Neural crest cell (in vitro differentiated cells): ENCODE data around the gene PIEZO2. TPM values are rescaled to one million over a fixed set of nuclear protein-coding genes. Genes with fewer than 3 reads are reported as not detected.
"Not testable (repeated sequence)": the region's sequence is repeated elsewhere in the genome, so short reads cannot be mapped to it uniquely, and the experiment has no call there.

Experiments
- DNase-seq: peaks from one replicate; pipeline ENCODE4 v3.0.0; 2021; ENCODE audit warnings: low read depth, mixed read lengths, low spot score
- H3K27ac Mint-ChIP-seq: one replicate; pipeline ENCODE4 v1.8.0; 2021; ENCODE audit warnings: mild to moderate bottlenecking, mixed read lengths; ENCODE audit not compliant: unreplicated experiment
- H3K27me3 Mint-ChIP-seq: 2 replicates; pipeline ENCODE4 v1.8.0; 2021; ENCODE audit warnings: low read depth, mild to moderate bottlenecking, mixed read lengths
- H3K36me3 Mint-ChIP-seq: 2 replicates; pipeline ENCODE4 v1.8.0; 2021; ENCODE audit warnings: low read depth, mild to moderate bottlenecking, mixed read lengths
- H3K4me1 Mint-ChIP-seq: 2 replicates; pipeline ENCODE4 v1.8.0; 2021; ENCODE audit warnings: mixed read lengths
- H3K4me3 Mint-ChIP-seq: one replicate; pipeline ENCODE4 v1.8.0; 2021; ENCODE audit warnings: mild to moderate bottlenecking, mixed read lengths
- H3K9me3 Mint-ChIP-seq: 2 replicates; pipeline ENCODE4 v1.8.0; 2021; ENCODE audit warnings: mixed read lengths
- total RNA-seq: library from RNA; stranded (reverse); gene quantifications from 2 replicates; pipeline ENCODE4 v1.2.1, GENCODE V29; 2021
- TF ChIP-seq, protein P1 (sequence below): fragments of 200-600 bp; sonication (generic); conservative IDR thresholded peaks from 2 replicates; pipeline ENCODE4 v1.5.0; 2021; ENCODE audit warnings: antibody characterized with exemption, mild to moderate bottlenecking

The PIEZO2 gene
- total RNA-seq, 1 donor from 2014 or later: 15.5 TPM

DNA sequence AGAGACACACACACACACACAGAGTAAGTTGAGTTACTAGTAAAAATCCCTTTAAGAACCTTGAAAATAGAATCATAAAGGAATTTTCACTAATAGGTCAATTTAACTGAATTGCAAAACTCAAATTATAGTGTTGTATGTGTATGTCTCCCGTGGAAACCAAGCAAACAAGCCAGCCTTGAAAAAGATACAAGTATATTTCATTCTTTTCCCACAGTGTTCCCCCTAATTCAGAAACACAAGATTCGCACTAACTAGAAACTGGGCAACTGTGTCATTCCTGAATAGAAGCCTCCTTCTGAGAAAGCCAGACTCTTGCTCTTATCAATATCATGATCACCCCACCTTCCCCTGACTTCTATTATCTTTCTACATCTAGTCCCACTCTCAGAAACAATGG, 229.5 kb downstream of the PIEZO2 start:
- TF ChIP-seq, protein P1, sequence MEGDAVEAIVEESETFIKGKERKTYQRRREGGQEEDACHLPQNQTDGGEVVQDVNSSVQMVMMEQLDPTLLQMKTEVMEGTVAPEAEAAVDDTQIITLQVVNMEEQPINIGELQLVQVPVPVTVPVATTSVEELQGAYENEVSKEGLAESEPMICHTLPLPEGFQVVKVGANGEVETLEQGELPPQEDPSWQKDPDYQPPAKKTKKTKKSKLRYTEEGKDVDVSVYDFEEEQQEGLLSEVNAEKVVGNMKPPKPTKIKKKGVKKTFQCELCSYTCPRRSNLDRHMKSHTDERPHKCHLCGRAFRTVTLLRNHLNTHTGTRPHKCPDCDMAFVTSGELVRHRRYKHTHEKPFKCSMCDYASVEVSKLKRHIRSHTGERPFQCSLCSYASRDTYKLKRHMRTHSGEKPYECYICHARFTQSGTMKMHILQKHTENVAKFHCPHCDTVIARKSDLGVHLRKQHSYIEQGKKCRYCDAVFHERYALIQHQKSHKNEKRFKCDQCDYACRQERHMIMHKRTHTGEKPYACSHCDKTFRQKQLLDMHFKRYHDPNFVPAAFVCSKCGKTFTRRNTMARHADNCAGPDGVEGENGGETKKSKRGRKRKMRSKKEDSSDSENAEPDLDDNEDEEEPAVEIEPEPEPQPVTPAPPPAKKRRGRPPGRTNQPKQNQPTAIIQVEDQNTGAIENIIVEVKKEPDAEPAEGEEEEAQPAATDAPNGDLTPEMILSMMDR: no peak
- Mint-ChIP-seq H3K9me3 (peaks cover 3% of the 10 kb centered on the region), H3K4me1 (peaks cover 8% of the 10 kb centered on the region), H3K27me3 (no peaks in the 10 kb centered on the region), H3K4me3 (no peak overlapping the region), H3K27ac (no peak overlapping the region), H3K36me3 (no peaks in the 10 kb centered on the region)
- DNase-seq: no peak

DNA sequence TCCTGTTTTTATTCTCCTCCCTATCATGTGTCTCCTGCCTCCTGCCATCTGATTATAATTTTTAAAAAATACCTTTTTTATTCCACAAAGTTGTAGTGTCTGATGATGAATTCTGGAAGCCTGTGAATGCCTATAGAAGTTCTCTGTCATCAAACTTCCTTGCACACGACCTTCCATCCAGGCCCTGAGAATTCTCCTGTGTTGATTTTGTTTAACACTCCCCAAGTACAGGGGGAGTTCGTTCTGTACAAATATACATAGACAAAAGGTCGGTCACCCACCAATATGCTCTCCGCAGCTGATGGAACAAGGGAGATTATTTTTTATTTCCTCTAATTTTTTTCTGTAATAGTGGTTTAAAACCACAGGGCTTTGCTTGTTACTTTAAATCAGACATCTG, 232.5 kb downstream of the PIEZO2 start:
- no peak for DNase-seq
- H3K36me3 Mint-ChIP-seq: no peaks in the 10 kb centered on the region
- H3K4me3 Mint-ChIP-seq: no peak overlapping the region
- no peaks in the 10 kb centered on the region for H3K27me3 Mint-ChIP-seq
- TF ChIP-seq, protein P1: no peak
- H3K27ac Mint-ChIP-seq: no peak overlapping the region
- no peaks in the 10 kb centered on the region for H3K4me1 Mint-ChIP-seq
- H3K9me3 Mint-ChIP-seq: peaks cover 3% of the 10 kb centered on the region

DNA sequence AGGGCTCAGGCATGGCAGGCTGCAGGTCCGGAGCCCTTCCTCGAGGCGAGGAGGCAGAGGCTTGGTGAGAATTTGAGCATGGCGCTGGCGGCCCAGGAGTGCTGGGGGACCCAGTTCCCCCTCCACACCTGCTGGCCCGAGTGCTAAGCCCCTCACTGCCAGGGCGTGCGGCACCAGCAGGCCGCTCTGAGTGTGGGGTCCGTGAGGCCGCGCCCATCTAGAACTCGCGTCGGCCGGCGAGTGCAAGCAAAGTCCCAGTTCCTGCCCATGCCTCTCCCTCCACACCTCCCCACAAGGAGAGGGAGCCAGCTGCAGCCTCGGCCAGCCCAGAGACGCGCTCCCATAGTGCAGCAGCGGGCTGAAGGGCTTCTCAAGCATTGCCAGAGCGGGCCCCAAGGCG, 233.0 kb downstream of the PIEZO2 start:
- H3K4me1 Mint-ChIP-seq: no peaks in the 10 kb centered on the region
- TF ChIP-seq, protein P1: no peak
- H3K27ac Mint-ChIP-seq: no peak overlapping the region
- H3K9me3 Mint-ChIP-seq: peaks cover 3% of the 10 kb centered on the region
- H3K27me3 Mint-ChIP-seq: no peaks in the 10 kb centered on the region
- H3K4me3 Mint-ChIP-seq: no peak overlapping the region
- no peaks in the 10 kb centered on the region for H3K36me3 Mint-ChIP-seq
- no peak for DNase-seq

DNA sequence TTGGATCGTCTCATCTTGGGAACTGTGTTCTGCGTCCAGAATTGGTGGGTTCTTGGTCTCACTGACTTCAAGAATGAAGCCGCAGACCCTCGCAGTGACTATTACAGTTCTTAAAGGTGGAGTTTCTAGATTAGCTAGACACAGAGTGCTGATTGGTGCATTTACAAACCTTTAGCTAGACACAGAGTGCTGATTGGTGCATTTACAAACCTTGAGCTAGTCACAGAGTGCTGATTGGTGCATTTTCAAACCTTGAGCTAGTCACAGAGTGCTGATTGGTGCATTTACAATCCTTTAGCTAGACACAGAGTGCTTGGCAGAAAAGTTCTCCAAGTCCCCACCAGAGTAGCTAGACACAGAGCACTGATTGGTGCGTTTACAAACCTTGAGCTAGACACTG, 233.6 kb downstream of the PIEZO2 start:
- not testable (repeated sequence) for DNase-seq, H3K4me1 Mint-ChIP-seq, H3K27me3 Mint-ChIP-seq, H3K9me3 Mint-ChIP-seq, H3K4me3 Mint-ChIP-seq, H3K36me3 Mint-ChIP-seq, H3K27ac Mint-ChIP-seq

DNA sequence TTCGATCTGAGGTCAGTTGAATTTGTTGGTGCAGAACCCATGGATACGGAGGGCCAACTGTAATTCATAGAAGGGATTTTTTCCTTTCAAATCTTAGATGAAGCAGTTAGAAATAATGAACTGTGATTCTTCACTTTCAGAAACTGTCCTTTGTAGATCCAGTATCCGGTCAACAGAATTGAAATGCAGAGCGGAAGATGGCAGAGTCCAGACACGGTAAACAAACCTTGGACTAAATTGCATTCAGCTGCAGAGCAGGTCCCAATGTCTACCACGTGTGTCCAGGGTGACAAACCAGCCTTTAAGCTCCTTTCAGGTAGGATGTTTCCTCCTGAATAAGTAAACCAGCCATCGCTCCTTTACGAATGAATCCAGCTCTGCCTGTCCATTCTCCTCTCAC, 234.8 kb downstream of the PIEZO2 start:
- DNase-seq, H3K9me3 Mint-ChIP-seq, H3K4me1 Mint-ChIP-seq, H3K4me3 Mint-ChIP-seq, H3K36me3 Mint-ChIP-seq, H3K27ac Mint-ChIP-seq, H3K27me3 Mint-ChIP-seq: not testable (repeated sequence)

DNA sequence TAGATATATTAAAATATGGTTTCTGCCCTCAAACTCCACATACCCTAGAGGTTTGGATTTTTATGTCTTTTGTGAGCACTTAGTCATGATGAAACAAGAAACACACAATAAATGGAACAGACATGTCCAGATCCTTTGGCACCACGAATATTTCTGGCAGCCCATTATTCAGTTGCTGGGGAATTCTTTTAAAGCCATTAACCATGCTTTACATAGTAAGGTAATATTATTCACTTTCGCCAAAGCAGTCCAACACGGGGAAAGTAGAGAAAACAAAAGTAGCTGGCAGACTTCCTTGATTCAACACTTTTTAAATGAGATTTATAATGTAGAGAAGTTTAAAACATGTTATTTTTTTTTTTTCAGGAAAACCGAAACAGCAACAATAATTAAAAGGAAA, 235.4 kb downstream of the PIEZO2 start:
- Mint-ChIP-seq H3K4me3 (no peak overlapping the region), H3K9me3 (no peaks in the 10 kb centered on the region), H3K27ac (no peak overlapping the region), H3K36me3 (peaks cover 6% of the 10 kb centered on the region), H3K4me1 (no peaks in the 10 kb centered on the region), H3K27me3 (no peaks in the 10 kb centered on the region)
- DNase-seq: no peak
- TF ChIP-seq, protein P1: no peak
